ENCODE data around the gene HRAS.
A peak's percentile ranks its signal among the peaks of the same experiment; 100 is the strongest.

Gene HRAS

GRCh38 chr11:499201-500076 lies 35.9 kb downstream of the HRAS start:
- no peak for TF ChIP-seq CTCF (IDR thresholded peaks at IDR 0.05)
- Mint-ChIP-seq H3K27me3 (ENCODE audit: low read depth, poor library complexity) (peaks cover 3% of the 10 kb centered on the region), H3K36me3 (ENCODE audit: low read depth) (peaks cover 47% of the 10 kb centered on the region), H3K4me1 (peaks cover 17% of the 10 kb centered on the region), H3K4me3 (no peak overlapping the region), H3K9me3 (peaks cover 15% of the 10 kb centered on the region), H3K27ac (no peak overlapping the region)
- no peak for DNase-seq

DNA sequence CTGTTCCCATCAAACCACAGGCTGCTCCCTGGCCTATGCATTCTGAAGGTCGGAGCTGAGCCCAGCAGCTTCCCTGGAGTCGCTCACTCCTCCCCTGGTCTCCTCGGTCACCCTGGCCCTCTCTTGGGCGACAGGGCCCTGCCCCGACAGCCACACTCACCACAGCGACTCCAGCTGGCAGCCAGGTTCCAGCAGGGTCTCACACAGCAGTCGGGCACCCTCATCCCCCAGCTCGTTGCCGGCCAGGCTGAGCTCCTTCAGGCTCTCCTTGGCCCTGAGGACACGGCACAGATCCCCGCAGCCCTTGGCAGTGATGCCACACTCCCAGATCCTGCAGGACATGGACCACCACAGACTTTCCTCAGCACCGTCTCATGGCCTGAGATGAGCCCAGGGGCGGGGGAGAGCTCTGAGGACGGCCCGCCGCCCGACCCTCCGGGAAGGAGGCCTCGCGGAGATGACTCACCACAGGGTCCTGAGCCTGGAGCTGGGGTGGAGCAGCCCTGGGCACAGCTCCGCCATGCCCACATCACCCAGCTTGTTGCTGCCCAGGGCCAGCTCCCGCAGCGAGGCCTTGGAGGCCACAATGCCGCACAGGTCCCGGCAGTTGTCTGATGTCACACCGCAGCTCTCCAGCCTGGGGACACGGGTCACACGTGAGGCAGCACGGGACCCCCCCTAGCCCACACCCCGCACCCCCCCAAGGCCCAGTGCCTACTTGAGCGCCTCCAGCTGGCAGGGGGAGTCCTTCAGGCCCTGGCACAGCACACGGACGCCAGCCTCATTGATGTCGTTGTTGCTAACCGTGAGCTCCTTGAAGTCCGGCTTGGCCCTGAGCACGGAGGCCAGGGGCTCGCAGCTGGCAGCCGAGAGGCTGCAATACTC lies 36.8 kb downstream of the HRAS start:
- no peak for DNase-seq
- no peak overlapping the region for H3K4me3 Mint-ChIP-seq
- peaks cover 50% of the 10 kb centered on the region for H3K36me3 Mint-ChIP-seq (ENCODE audit: low read depth)

DNA sequence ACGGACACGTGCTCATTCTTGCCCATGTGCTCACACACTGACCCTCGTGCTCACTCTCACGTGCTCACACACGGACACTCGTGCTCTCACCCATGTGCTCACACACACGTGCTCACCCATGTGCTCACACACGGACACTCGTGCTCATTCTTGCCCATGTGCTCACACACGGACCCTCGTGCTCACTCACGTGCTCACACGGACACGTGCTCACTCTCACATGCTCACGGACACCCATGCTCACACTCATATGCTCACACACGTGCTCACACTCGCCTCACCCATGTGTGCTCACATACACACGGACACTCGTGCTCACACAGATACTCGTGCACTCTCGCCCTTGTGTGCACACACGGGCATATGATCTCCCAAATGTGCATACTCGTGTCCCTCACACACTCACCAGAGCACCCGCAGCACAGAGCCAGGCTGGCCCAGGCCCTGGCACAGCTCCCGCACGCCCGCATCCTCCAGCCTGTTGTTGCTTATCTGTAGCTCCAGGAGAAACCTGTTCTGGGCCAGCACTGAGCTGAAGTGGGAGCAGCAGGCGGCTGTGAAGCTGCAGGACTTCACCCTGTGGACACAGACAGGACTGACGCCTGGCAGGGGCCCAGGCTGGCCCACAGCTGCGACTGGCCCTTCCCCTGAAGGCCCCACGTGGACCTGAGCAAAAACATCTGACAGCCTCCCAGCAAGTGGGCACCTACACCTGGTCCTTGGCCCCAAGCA lies 37.6 kb downstream of the HRAS start:
- H3K9me3 Mint-ChIP-seq: peaks cover 15% of the 10 kb centered on the region
- peaks cover 3% of the 10 kb centered on the region for H3K27me3 Mint-ChIP-seq (ENCODE audit: low read depth, poor library complexity)
- no peak overlapping the region for H3K4me3 Mint-ChIP-seq
- DNase-seq: no peak
- H3K4me1 Mint-ChIP-seq: peaks cover 17% of the 10 kb centered on the region
- H3K27ac Mint-ChIP-seq: peak overlapping the region; percentile 71
- no peak for TF ChIP-seq CTCF (IDR thresholded peaks at IDR 0.05)
- H3K36me3 Mint-ChIP-seq (ENCODE audit: low read depth): peaks cover 50% of the 10 kb centered on the region

More for the DNA sequence above, 36.8 kb downstream of the HRAS start:
- Mint-ChIP-seq H3K4me1 (peaks cover 17% of the 10 kb centered on the region), H3K27ac (no peak overlapping the region), H3K27me3 (ENCODE audit: low read depth, poor library complexity) (peaks cover 3% of the 10 kb centered on the region), H3K9me3 (peaks cover 15% of the 10 kb centered on the region)
- no peak for TF ChIP-seq CTCF (IDR thresholded peaks at IDR 0.05)

GRCh38 chr11:496834-497564 lies 38.4 kb downstream of the HRAS start:
- peaks cover 3% of the 10 kb centered on the region for H3K27me3 Mint-ChIP-seq (ENCODE audit: low read depth, poor library complexity)
- H3K27ac Mint-ChIP-seq: peak overlapping the region; percentile 71
- H3K4me3 Mint-ChIP-seq: no peak overlapping the region

More at GRCh38 chr11:496834-497564, 38.4 kb downstream of the HRAS start:
- peaks cover 53% of the 10 kb centered on the region for H3K36me3 Mint-ChIP-seq (ENCODE audit: low read depth)
- H3K4me1 Mint-ChIP-seq: peaks cover 17% of the 10 kb centered on the region
- TF ChIP-seq CTCF (IDR thresholded peaks at IDR 0.05): no peak
- DNase-seq: no peak
- H3K9me3 Mint-ChIP-seq: peaks cover 15% of the 10 kb centered on the region

Measured in nephron progenitor cell (in vitro differentiated cells).